Left lung (tissue), 10 donors: ENCODE measurements around the gene DNASE1L1. TPM values are rescaled to one million over a fixed set of nuclear protein-coding genes. Genes with fewer than 3 reads are reported as not detected.

Experiments used
- ATAC-seq: fragments of 200-7000 bp; cut with Tn5 transposase; one replicate; pipeline ENCODE4 v1.9.1; 2020; ENCODE audit warnings: moderate library complexity
- DNase-seq, 4 donors: peaks; one replicate each; pipeline ENCODE4 v3.0.0-alpha.2; 2013 to 2020
- H3K27ac ChIP-seq, 2 donors: fragments of 200-600 bp; sonication (generic) in 1 of 2; one replicate each; pipeline versions ENCODE4 v1.5.0 to v1.8.0; 2020 to 2021
- H3K27me3 ChIP-seq, 2 donors: fragments of 200-600 bp; sonication (generic) in 1 of 2; one replicate each; pipeline versions ENCODE4 v1.5.0 to v1.8.0; 2020 to 2021
- H3K36me3 ChIP-seq, 2 donors: fragments of 200-600 bp; sonication (generic) in 1 of 2; one replicate each; pipeline versions ENCODE4 v1.5.0 to v1.8.0; 2020 to 2021
- H3K4me1 ChIP-seq, 2 donors: fragments of 200-600 bp; one replicate each; pipeline ENCODE4 v1.8.0; 2021
- H3K4me3 ChIP-seq, 2 donors: fragments of 200-600 bp; sonication (generic) in 1 of 2; one replicate each; pipeline versions ENCODE4 v1.5.0 to v1.8.0; 2020 to 2021; ENCODE audit warnings: mild to moderate bottlenecking in 1 of 2
- H3K9me3 ChIP-seq, 2 donors: fragments of 200-600 bp; sonication (generic) in 1 of 2; one replicate each; pipeline versions ENCODE4 v1.5.0 to v1.8.0; 2020 to 2021
- intact Hi-C, 2 donors: fragments of 100-400 bp; cut with DNase I; formaldehyde crosslinking; loops; one replicate each; pipeline versions ENCODE4 v1.11.2 to v1.14.2; 2022
- microRNA-seq, 2 donors: library from miRNA; unstranded; fragments of <30 nt; microRNA quantifications; one replicate each; pipeline ENCODE4, GENCODE V29; 2019
- polyA plus RNA-seq, 6 donors: library from polyadenylated mRNA; unstranded; fragments of 120-200 nt; gene quantifications; one replicate each; pipeline ENCODE4 v1.2.1, GENCODE V29; 2013; ENCODE audit not compliant: insufficient read length in 6 of 6
- total RNA-seq, 2 donors: library from RNA; stranded (reverse); fragmentation: NEBNext Ultra II Directional; extraction: Animal tissue kit (Norgen Biotek cat#: 25700); gene quantifications; one replicate each; pipeline ENCODE4 v1.2.1, GENCODE V29; 2021
- TF ChIP-seq, protein P1 (sequence below), 2 donors: fragments of 200-600 bp; sonication (generic) in 1 of 2; IDR thresholded peaks; one replicate each; pipeline versions ENCODE4 v1.5.0 to v1.8.0; 2021; ENCODE audit warnings: antibody characterized with exemption in 2 of 2
- donor health status: DM: no; HTN: yes; CAD: no.
- donor health status: DM: no; HTN: no; CAD: no.

The DNASE1L1 gene
- total and polyA plus RNA-seq, 8 donors = 8.8 to 36.1 (median 10.4) TPM

- peaks cover 0 to 100% of the 10 kb centered on the region in 2 donors for H3K36me3 ChIP-seq
- TF ChIP-seq, protein P1, sequence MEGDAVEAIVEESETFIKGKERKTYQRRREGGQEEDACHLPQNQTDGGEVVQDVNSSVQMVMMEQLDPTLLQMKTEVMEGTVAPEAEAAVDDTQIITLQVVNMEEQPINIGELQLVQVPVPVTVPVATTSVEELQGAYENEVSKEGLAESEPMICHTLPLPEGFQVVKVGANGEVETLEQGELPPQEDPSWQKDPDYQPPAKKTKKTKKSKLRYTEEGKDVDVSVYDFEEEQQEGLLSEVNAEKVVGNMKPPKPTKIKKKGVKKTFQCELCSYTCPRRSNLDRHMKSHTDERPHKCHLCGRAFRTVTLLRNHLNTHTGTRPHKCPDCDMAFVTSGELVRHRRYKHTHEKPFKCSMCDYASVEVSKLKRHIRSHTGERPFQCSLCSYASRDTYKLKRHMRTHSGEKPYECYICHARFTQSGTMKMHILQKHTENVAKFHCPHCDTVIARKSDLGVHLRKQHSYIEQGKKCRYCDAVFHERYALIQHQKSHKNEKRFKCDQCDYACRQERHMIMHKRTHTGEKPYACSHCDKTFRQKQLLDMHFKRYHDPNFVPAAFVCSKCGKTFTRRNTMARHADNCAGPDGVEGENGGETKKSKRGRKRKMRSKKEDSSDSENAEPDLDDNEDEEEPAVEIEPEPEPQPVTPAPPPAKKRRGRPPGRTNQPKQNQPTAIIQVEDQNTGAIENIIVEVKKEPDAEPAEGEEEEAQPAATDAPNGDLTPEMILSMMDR (IDR thresholded peaks at IDR 0.05) = no peak
- H3K4me3 ChIP-seq = no peak overlapping the region
- no peaks in the 10 kb centered on the region for H3K27me3 ChIP-seq
- H3K4me1 ChIP-seq = peaks cover 0 to 21% of the 10 kb centered on the region in 2 donors
- ATAC-seq (no peak), DNase-seq (no peak)
- no peaks in the 10 kb centered on the region for H3K9me3 ChIP-seq
- no peak overlapping the region for H3K27ac ChIP-seq
- intact Hi-C loops = no loop called here
These were observed 55.7 kb downstream of the DNASE1L1 start for GRCh38 chrX:154353172-154353843.

DNA sequence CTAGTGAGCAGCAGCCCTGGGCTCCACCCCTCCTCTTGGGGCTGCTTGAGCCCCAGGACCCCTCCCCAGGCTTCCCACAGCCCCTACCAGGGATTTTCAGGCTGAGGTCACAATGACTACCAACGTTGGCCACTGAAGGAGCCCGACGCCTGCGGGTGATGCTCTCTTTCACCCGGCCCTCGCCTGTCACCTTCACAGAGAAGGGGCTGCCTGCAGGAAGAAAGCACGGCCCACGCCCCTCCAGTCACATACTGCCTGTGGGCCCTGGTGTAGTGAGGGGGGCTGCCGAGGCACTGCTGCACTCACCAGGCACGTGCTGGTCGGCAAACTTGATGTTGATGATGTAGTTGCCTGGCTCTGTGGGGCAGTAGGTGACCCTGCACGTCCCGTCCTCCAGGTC, 56.6 kb downstream of the DNASE1L1 start:
- Histone ChIP-seq H3K27ac (no peak overlapping the region), H3K4me1 (peaks cover 0 to 20% of the 10 kb centered on the region in 2 donors), H3K36me3 (peaks cover 0 to 95% of the 10 kb centered on the region in 2 donors), H3K4me3 (no peak overlapping the region), H3K27me3 (no peaks in the 10 kb centered on the region), H3K9me3 (no peaks in the 10 kb centered on the region)
- TF ChIP-seq, protein P1 (IDR thresholded peaks at IDR 0.05) = no peak
- intact Hi-C loops = no loop called here
- DNase-seq (no peak), ATAC-seq (no peak)

GRCh38 chrX:154352012-154352401, 57.0 kb downstream of the DNASE1L1 start:
- TF ChIP-seq, protein P1 (IDR thresholded peaks at IDR 0.05) = no peak
- Histone ChIP-seq H3K27ac (peak overlapping the region in 1 of 2 donors; percentile 23), H3K4me1 (peaks cover 0 to 21% of the 10 kb centered on the region in 2 donors), H3K36me3 (peaks cover 0 to 91% of the 10 kb centered on the region in 2 donors), H3K4me3 (no peak overlapping the region), H3K27me3 (no peaks in the 10 kb centered on the region), H3K9me3 (no peaks in the 10 kb centered on the region)
- intact Hi-C loops = no loop called here
- ATAC-seq (no peak), DNase-seq (no peak)

Small RNAs within 50 kb of the gene (microRNA-seq; reads per million reads assigned to microRNA genes)
- gene MIR6858 = 0.17 to 2.0 reads per million in 2 donors

Other genes starting within 250 kb of the DNASE1L1 start
- gene OPN1MW, start 226.7 kb downstream of the DNASE1L1 start, total RNA-seq = not detected
- not detected for gene OPN1MW, start 226.7 kb downstream of the DNASE1L1 start, polyA plus RNA-seq
- gene OPN1MW2, start 189.5 kb downstream of the DNASE1L1 start, total RNA-seq = not detected
- gene OPN1MW2, start 189.5 kb downstream of the DNASE1L1 start, polyA plus RNA-seq = not detected
- gene OPN1MW3, start 151.7 kb downstream of the DNASE1L1 start, total RNA-seq = not detected
- not detected for gene OPN1MW3, start 151.7 kb downstream of the DNASE1L1 start, polyA plus RNA-seq
- not detected for gene TEX28, start 114.1 kb downstream of the DNASE1L1 start, total RNA-seq
- not detected for gene TEX28, start 114.1 kb downstream of the DNASE1L1 start, polyA plus RNA-seq
- gene TKTL1, start 113.5 kb downstream of the DNASE1L1 start, total RNA-seq = under 1 TPM in 1 of 2 donors, not detected in 1; 0.47 TPM
- under 1 TPM; 0.27 to 0.52 (median 0.37) TPM for gene TKTL1, start 113.5 kb downstream of the DNASE1L1 start, polyA plus RNA-seq
- 1,000 to 10,000 TPM; 1,139 to 1,793 TPM for gene FLNA, start 34.6 kb downstream of the DNASE1L1 start, total RNA-seq
- gene FLNA, start 34.6 kb downstream of the DNASE1L1 start, polyA plus RNA-seq = 100 to 1,000 TPM; 434 to 671 (median 559) TPM
- gene EMD, start 30.0 kb downstream of the DNASE1L1 start, total RNA-seq = 10 to 100 TPM; 50.1 to 56.6 TPM
- gene EMD, start 30.0 kb downstream of the DNASE1L1 start, polyA plus RNA-seq = 10 to 100 TPM; 55.4 to 77.1 (median 66.3) TPM
- 1,000 to 10,000 TPM; 2,309 to 2,455 TPM for gene RPL10, start 10.9 kb downstream of the DNASE1L1 start, total RNA-seq
- gene RPL10, start 10.9 kb downstream of the DNASE1L1 start, polyA plus RNA-seq = 1,000 to 10,000 TPM; 4,648 to 5,478 (median 4,971) TPM
- 10 to 100 TPM; 34.7 to 45.5 TPM for gene TAFAZZIN, start 2.3 kb upstream of the DNASE1L1 start, total RNA-seq
- gene TAFAZZIN, start 2.3 kb upstream of the DNASE1L1 start, polyA plus RNA-seq = 10 to 100 TPM; 33.9 to 44.8 (median 38.1) TPM
- gene ATP6AP1, start 19.4 kb upstream of the DNASE1L1 start, total RNA-seq = 100 to 1,000 TPM; 139 to 168 TPM
- 10 to 100 TPM; 89.4 to 99.8 (median 97.3) TPM for gene ATP6AP1, start 19.4 kb upstream of the DNASE1L1 start, polyA plus RNA-seq
- gene GDI1, start 27.9 kb upstream of the DNASE1L1 start, total RNA-seq = 100 to 1,000 TPM; 107 to 108 TPM
- 100 to 1,000 TPM; 119 to 163 (median 137) TPM for gene GDI1, start 27.9 kb upstream of the DNASE1L1 start, polyA plus RNA-seq
- gene FAM50A, start 34.9 kb upstream of the DNASE1L1 start, total RNA-seq = 10 to 100 TPM; 72.6 to 82.1 TPM
- 10 to 100 TPM; 43.1 to 58.3 (median 46.4) TPM for gene FAM50A, start 34.9 kb upstream of the DNASE1L1 start, polyA plus RNA-seq
- 10 to 100 TPM; 62.4 to 83.6 TPM for gene PLXNA3, start 49.0 kb upstream of the DNASE1L1 start, total RNA-seq
- 10 to 100 TPM; 48.7 to 77.9 (median 58.6) TPM for gene PLXNA3, start 49.0 kb upstream of the DNASE1L1 start, polyA plus RNA-seq
- gene LAGE3, start 70.0 kb upstream of the DNASE1L1 start, total RNA-seq = 10 to 100 TPM; 20.9 to 21.0 TPM
- gene LAGE3, start 70.0 kb upstream of the DNASE1L1 start, polyA plus RNA-seq = 10 to 100 TPM; 14.9 to 24.2 (median 18.4) TPM
- 10 to 100 TPM; 33.4 to 37.9 TPM for gene UBL4A, start 77.4 kb upstream of the DNASE1L1 start, total RNA-seq
- gene UBL4A, start 77.4 kb upstream of the DNASE1L1 start, polyA plus RNA-seq = 10 to 100 TPM; 24.7 to 32.3 (median 27.2) TPM
- gene SLC10A3, start 81.4 kb upstream of the DNASE1L1 start, total RNA-seq = 10 to 100 TPM; 25.1 to 26.8 TPM
- gene SLC10A3, start 81.4 kb upstream of the DNASE1L1 start, polyA plus RNA-seq = 10 to 100 TPM; 13.3 to 22.7 (median 18.2) TPM
- 10 to 100 TPM; 35.3 to 43.6 TPM for gene FAM3A, start 107.0 kb upstream of the DNASE1L1 start, total RNA-seq
- gene FAM3A, start 107.0 kb upstream of the DNASE1L1 start, polyA plus RNA-seq = 10 to 100 TPM; 27.1 to 45.3 (median 34.1) TPM
- 100 to 1,000 TPM in 1 of 2 donors, 10 to 100 TPM in 1; 66.8 to 109 TPM for gene G6PD, start 137.6 kb upstream of the DNASE1L1 start, total RNA-seq
- 10 to 100 TPM; 34.8 to 46.4 (median 38.3) TPM for gene G6PD, start 137.6 kb upstream of the DNASE1L1 start, polyA plus RNA-seq
- 10 to 100 TPM; 28.1 to 52.5 TPM for gene IKBKG, start 138.4 kb upstream of the DNASE1L1 start, total RNA-seq
- gene IKBKG, start 138.4 kb upstream of the DNASE1L1 start, polyA plus RNA-seq = 10 to 100 TPM; 14.2 to 23.0 (median 15.1) TPM
- gene CTAG1A, start 175.9 kb upstream of the DNASE1L1 start, total RNA-seq = not detected
- not detected for gene CTAG1A, start 175.9 kb upstream of the DNASE1L1 start, polyA plus RNA-seq
- gene CTAG1B, start 210.0 kb upstream of the DNASE1L1 start, total RNA-seq = not detected
- gene CTAG1B, start 210.0 kb upstream of the DNASE1L1 start, polyA plus RNA-seq = not detected
- gene CTAG2, start 244.3 kb upstream of the DNASE1L1 start, total RNA-seq = not detected
- gene CTAG2, start 244.3 kb upstream of the DNASE1L1 start, polyA plus RNA-seq = not detected